Gastroesophageal sphincter (tissue), 4 donors: ENCODE measurements around the gene WFIKKN2. TPM values are rescaled to one million over a fixed set of nuclear protein-coding genes. Genes with fewer than 3 reads are reported as not detected.

ENCODE experiments used
- ATAC-seq: fragments of 150-250 bp; one replicate; pipeline ENCODE4 v1.9.1; 2016; ENCODE audit warnings: mild to moderate bottlenecking, moderate library complexity
- H3K27ac ChIP-seq, 4 donors: fragments of 200-600 bp; sonication (generic) in 3 of 4; 1 replicate in 3 of 4; 2 replicates in 1 of 4; pipeline ENCODE4 v1.5.1; 2016 to 2019
- H3K27me3 ChIP-seq: fragments of 200-600 bp; sonication (generic); one replicate; pipeline ENCODE4 v1.5.1; 2019
- H3K36me3 ChIP-seq, 2 donors: fragments of 200-600 bp; sonication (generic); one replicate each; pipeline ENCODE4 v1.5.1; 2019; ENCODE audit warnings: control low read depth in 1 of 2
- H3K4me1 ChIP-seq, 3 donors: fragments of 200-600 bp; sonication (generic); 1 replicate in 2 of 3; 2 replicates in 1 of 3; pipeline ENCODE4 v1.5.1; 2016 to 2019; ENCODE audit warnings: control low read depth in 2 of 3
- H3K4me3 ChIP-seq, 2 donors: fragments of 200-600 bp; sonication (generic); one replicate each; pipeline ENCODE4 v1.5.1; 2019; ENCODE audit warnings: mild to moderate bottlenecking in 1 of 2, moderate library complexity in 1 of 2
- H3K9me3 ChIP-seq, 3 donors: fragments of 200-600 bp; sonication (generic); one replicate each; pipeline ENCODE4 v1.5.1; 2017 to 2019; ENCODE audit warnings: control low read depth in 2 of 3
- EP300 ChIP-seq: sonication (generic); formaldehyde crosslinking; IDR thresholded peaks from one replicate; pipeline ENCODE4 v1.6.1; 2017; ENCODE audit warnings: antibody characterized with exemption, mild to moderate bottlenecking
- POLR2A ChIP-seq, 2 donors: fragments of 450-650 bp; IDR thresholded peaks; one replicate each; pipeline ENCODE4 v1.6.1; 2017; ENCODE audit warnings: antibody characterized with exemption in 2 of 2, mild to moderate bottlenecking in 2 of 2, moderate library complexity in 1 of 2
- POLR2AphosphoS5 ChIP-seq: sonication (generic); formaldehyde crosslinking; IDR thresholded peaks from one replicate; pipeline ENCODE4 v1.6.1; 2017; ENCODE audit warnings: antibody characterized with exemption
- WGBS, 2 donors: methylation state at CpG; one replicate each; pipeline ENCODE4 v1.1.5; 2018; ENCODE audit warnings: low coverage in 1 of 2; 5-methylcytosine and 5-hydroxymethylcytosine counted together
- total RNA-seq, 4 donors: library from RNA; depleted of rRNA; stranded (reverse); fragments of >200 nt; gene quantifications; one replicate each; pipeline ENCODE4 v1.1.0, GENCODE V29; 2016
- TF ChIP-seq, protein P1 (sequence below), 4 experiments: fragments of 200-600 bp in 2 of 4; fragments of 450-650 bp in 2 of 4; sonication (generic) in 1 of 4; IDR thresholded peaks; one replicate each; pipeline ENCODE4 v1.5.1; 2017 to 2019; ENCODE audit warnings: antibody characterized with exemption in 4 of 4, mild to moderate bottlenecking in 2 of 4, moderate library complexity in 2 of 4

WFIKKN2 gene
- total RNA-seq, 4 donors from 2014 or later, result 0.16 to 0.69 (median 0.36) TPM

DNA sequence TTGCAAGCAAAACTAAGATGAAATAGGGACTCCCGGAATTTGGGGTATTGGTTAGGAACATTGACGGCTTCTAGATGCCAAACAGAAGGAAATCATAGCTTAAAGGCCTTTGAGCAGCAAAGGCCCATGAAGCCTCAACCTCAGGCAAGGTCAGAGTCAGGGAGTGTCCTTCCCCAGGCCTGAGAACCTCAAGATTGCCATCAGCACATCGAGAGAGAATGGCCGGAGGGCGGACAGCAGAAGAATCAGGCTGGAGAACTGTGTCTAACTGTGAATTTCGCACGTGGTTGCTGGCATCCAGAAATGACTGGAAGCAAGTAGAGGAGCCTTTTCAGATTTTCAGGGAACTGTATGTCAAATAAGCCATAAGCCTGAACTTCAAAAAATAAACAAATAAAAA, 43.3 kb upstream of the WFIKKN2 start:
- no peak for ATAC-seq
- TF ChIP-seq, protein P1, sequence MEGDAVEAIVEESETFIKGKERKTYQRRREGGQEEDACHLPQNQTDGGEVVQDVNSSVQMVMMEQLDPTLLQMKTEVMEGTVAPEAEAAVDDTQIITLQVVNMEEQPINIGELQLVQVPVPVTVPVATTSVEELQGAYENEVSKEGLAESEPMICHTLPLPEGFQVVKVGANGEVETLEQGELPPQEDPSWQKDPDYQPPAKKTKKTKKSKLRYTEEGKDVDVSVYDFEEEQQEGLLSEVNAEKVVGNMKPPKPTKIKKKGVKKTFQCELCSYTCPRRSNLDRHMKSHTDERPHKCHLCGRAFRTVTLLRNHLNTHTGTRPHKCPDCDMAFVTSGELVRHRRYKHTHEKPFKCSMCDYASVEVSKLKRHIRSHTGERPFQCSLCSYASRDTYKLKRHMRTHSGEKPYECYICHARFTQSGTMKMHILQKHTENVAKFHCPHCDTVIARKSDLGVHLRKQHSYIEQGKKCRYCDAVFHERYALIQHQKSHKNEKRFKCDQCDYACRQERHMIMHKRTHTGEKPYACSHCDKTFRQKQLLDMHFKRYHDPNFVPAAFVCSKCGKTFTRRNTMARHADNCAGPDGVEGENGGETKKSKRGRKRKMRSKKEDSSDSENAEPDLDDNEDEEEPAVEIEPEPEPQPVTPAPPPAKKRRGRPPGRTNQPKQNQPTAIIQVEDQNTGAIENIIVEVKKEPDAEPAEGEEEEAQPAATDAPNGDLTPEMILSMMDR (IDR thresholded peaks at IDR 0.05), result no peak
- no peak for TF ChIP-seq POLR2AphosphoS5
- TF ChIP-seq EP300, result no peak
- TF ChIP-seq POLR2A (IDR thresholded peaks at IDR 0.05), result no peak
- Histone ChIP-seq H3K36me3 (no peaks in the 10 kb centered on the region), H3K9me3 (no peaks in the 10 kb centered on the region), H3K4me1 (peaks cover 0 to 4% (median 0%) of the 10 kb centered on the region in 3 donors), H3K27me3 (no peaks in the 10 kb centered on the region), H3K27ac (no peak overlapping the region), H3K4me3 (no peak overlapping the region)
- WGBS, 2 donors, result 92 to 93% methylated on average over 5 to 7 of the region's 7 CpGs

DNA sequence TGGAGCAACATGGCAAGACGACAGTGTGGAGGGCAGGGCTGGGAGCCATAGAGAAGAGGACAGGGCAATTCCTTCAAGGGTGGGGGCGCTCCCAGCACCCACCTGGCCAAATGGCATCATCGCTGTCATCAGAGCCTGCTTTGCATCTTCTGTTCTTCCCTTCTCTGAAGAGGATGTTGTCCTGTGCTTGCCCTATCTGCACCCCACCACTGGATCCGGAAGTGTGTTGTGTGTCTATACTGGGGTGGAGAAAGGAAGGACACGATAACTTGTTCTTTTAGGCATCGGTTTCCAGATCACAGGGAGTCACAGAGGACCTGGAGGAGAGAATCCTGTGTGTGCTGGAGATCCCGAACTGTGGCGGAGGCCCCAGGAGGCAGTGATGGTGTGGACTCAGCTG, 42.4 kb upstream of the WFIKKN2 start:
- 80 to 96% methylated on average over 3 to 5 of the region's 8 CpGs for WGBS, 2 donors
- Histone ChIP-seq H3K4me3 (no peak overlapping the region), H3K9me3 (no peaks in the 10 kb centered on the region), H3K4me1 (peaks cover 0 to 6% (median 0%) of the 10 kb centered on the region in 3 donors), H3K27me3 (no peaks in the 10 kb centered on the region), H3K36me3 (no peaks in the 10 kb centered on the region), H3K27ac (no peak overlapping the region)
- ATAC-seq, result no peak
- TF ChIP-seq, protein P1 (IDR thresholded peaks at IDR 0.05), result no peak
- TF ChIP-seq POLR2A (IDR thresholded peaks at IDR 0.05), result no peak
- no peak for TF ChIP-seq POLR2AphosphoS5
- no peak for TF ChIP-seq EP300

DNA sequence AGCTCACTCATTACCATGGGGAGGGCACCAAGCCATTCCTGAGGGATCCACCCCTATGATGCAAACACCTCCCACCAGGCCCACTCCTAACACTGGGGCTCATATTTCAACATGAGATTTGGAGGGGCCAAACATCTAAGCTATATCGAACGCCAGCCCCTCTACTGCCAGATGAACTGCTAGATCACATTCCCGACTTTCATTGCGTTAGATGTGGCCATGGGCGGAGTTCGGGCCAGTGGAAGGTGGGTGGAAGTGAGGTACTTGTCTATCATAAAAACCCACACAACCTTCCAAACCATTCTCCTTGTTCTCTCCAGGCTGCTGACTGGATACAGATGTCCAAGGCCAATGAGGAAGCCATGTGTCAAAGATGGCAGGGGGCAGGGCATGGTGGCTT, 41.0 kb upstream of the WFIKKN2 start:
- Histone ChIP-seq H3K27ac (no peak overlapping the region), H3K4me1 (peaks cover 0 to 6% (median 0%) of the 10 kb centered on the region in 3 donors), H3K27me3 (no peaks in the 10 kb centered on the region), H3K36me3 (no peaks in the 10 kb centered on the region), H3K9me3 (no peaks in the 10 kb centered on the region), H3K4me3 (no peak overlapping the region)
- TF ChIP-seq, protein P1 (IDR thresholded peaks at IDR 0.05), result no peak
- TF ChIP-seq POLR2A (IDR thresholded peaks at IDR 0.05) (no peak), POLR2AphosphoS5 (no peak), EP300 (no peak)
- 100% methylated on average over 2 of the region's 6 CpGs; no CpG with 5 or more reads in 1 of the 2 donors for WGBS, 2 donors
- ATAC-seq, result no peak

DNA sequence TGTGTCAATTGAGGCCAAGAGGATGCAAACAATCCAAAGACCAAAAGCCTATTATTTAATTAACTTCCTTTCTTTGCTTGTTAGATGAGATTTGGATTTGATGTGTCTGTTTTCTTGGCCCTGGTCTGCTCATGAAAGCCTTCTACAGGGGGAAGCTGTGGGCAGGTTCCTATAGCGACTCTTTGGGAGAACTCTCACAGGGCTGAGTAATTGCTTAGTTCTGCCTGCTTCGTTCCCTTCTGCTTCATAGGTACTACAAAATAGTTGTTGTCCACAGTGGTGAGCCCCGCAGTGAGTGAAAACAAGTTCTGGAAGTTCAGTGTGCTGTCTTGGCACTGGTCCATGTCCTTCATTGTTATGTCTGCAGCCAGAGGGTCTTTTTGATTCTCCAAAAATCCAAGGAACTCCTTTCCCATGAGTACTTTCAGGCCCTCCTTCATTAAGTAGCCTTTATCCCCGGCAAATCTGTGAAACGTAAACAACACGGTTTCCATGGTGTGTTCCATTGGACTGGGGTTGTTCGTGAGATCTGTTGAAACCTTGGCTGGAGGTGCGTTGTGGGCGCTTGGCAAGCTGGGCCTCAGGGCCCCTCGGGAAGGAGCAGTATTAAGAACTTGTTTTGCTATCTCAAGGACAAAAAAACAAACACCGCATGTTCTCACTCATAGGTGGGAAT, 38.1 kb upstream of the WFIKKN2 start:
- no peaks in the 10 kb centered on the region for H3K9me3 ChIP-seq
- no peaks in the 10 kb centered on the region for H3K36me3 ChIP-seq
- 24 to 80% methylated on average over 1 to 6 of the region's 11 CpGs for WGBS, 2 donors
- H3K27me3 ChIP-seq, result no peaks in the 10 kb centered on the region
- ATAC-seq, result no peak
- H3K4me1 ChIP-seq, result peaks cover 0 to 6% (median 0%) of the 10 kb centered on the region in 3 donors
- H3K27ac ChIP-seq, result no peak overlapping the region
- H3K4me3 ChIP-seq, result no peak overlapping the region
- TF ChIP-seq POLR2AphosphoS5 (no peak), EP300 (no peak), POLR2A (IDR thresholded peaks at IDR 0.05) (no peak)
- TF ChIP-seq, protein P1 (IDR thresholded peaks at IDR 0.05), result no peak
